ENCODE results near the gene TMEM203. TPM values are rescaled to one million over a fixed set of nuclear protein-coding genes. Genes with fewer than 3 reads are reported as not detected.

TMEM203 gene
- total RNA-seq, 1 experiment from 2014 or later: 50.6 TPM

- ChIA-PET POLR2A (no interaction called here), CTCF (no interaction called here)
- ATAC-seq: no peak
- H3K36me3 Mint-ChIP-seq: peaks cover 9% of the 10 kb centered on the region
- no peak overlapping the region for H3K4me3 Mint-ChIP-seq
- no peaks in the 10 kb centered on the region; the same call in 1 of the 2 replicates for H3K27me3 Mint-ChIP-seq (ENCODE audit: low read depth)
- TF ChIP-seq FOXJ3 (CRISPR knock-in tag; IDR thresholded peaks at IDR 0.05; ENCODE audit: borderline replicate concordance) (no peak), ZMAT4 (CRISPR knock-in tag; IDR thresholded peaks at IDR 0.05) (no peak), CREM (CRISPR knock-in tag; IDR thresholded peaks at IDR 0.05) (no peak)
- no peak for DNase-seq (ENCODE audit: low spot score)
- no peaks in the 10 kb centered on the region for H3K9me3 Mint-ChIP-seq
- H3K27ac Mint-ChIP-seq: no peak overlapping the region
- 0 out of 2 replicates have a peak, but pooled peaks cover under 1% of the 10 kb centered on the region for H3K4me1 Mint-ChIP-seq
These were observed 23.8 kb downstream of the TMEM203 start for GRCh38 chr9:137181680-137182079.

- Mint-ChIP-seq H3K9me3 (no peaks in the 10 kb centered on the region), H3K36me3 (peaks cover 9% of the 10 kb centered on the region), H3K4me3 (no peak overlapping the region), H3K4me1 (no peaks in the 10 kb centered on the region), H3K27ac (no peak overlapping the region), H3K27me3 (ENCODE audit: low read depth) (no peaks in the 10 kb centered on the region; the same call in 1 of the 2 replicates)
- ChIA-PET CTCF (interaction anchor here (0.8 to 1.2 kb wide), 2 partner anchors 56 to 151 kb away, joined by 3 to 7 read pairs; no protein-coding TSS in a partner anchor), POLR2A (no interaction called here)
- no peak for DNase-seq (ENCODE audit: low spot score)
- no peak for TF ChIP-seq ZNF232 (CRISPR knock-in tag; IDR thresholded peaks at IDR 0.05)
- no peak for TF ChIP-seq CBFB (CRISPR knock-in tag; IDR thresholded peaks at IDR 0.05; ENCODE audit: low read depth)
- no peak for TF ChIP-seq ZNF263 (CRISPR knock-in tag; IDR thresholded peaks at IDR 0.05; ENCODE audit: low read depth)
- TF ChIP-seq ETV6 (CRISPR knock-in tag; IDR thresholded peaks at IDR 0.05): no peak
- no peak for TF ChIP-seq SP1 (CRISPR knock-in tag; conservative IDR thresholded peaks at IDR 0.05)
- no peak for TF ChIP-seq NFE2L1 (CRISPR knock-in tag; IDR thresholded peaks at IDR 0.05)
- no peak for TF ChIP-seq CREM (CRISPR knock-in tag; IDR thresholded peaks at IDR 0.05)
- TF ChIP-seq EMX1 (CRISPR knock-in tag; IDR thresholded peaks at IDR 0.05): no peak
- no peak for TF ChIP-seq RORB (CRISPR knock-in tag; IDR thresholded peaks at IDR 0.05)
- TF ChIP-seq ZNF396 (CRISPR knock-in tag; IDR thresholded peaks at IDR 0.05; ENCODE audit: borderline replicate concordance): no peak
- no peak for TF ChIP-seq GTF2I (CRISPR knock-in tag; conservative IDR thresholded peaks at IDR 0.05)
- no peak for TF ChIP-seq JAZF1 (CRISPR knock-in tag; IDR thresholded peaks at IDR 0.05)
- no peak for TF ChIP-seq TCF7 (CRISPR knock-in tag; IDR thresholded peaks at IDR 0.05; ENCODE audit: low read depth)
- TF ChIP-seq ZNF219 (CRISPR knock-in tag; IDR thresholded peaks at IDR 0.05; ENCODE audit: borderline replicate concordance): no peak
- TF ChIP-seq TEAD4 (CRISPR knock-in tag; IDR thresholded peaks at IDR 0.05): no peak
- TF ChIP-seq ELF4 (CRISPR knock-in tag; IDR thresholded peaks at IDR 0.05; ENCODE audit: low read depth): no peak
- TF ChIP-seq TEAD1 (CRISPR knock-in tag; IDR thresholded peaks at IDR 0.05): no peak
- no peak for TF ChIP-seq SMAD3 (CRISPR knock-in tag; IDR thresholded peaks at IDR 0.05; ENCODE audit: borderline replicate concordance)
- no peak for TF ChIP-seq FOXP1 (CRISPR knock-in tag; IDR thresholded peaks at IDR 0.05; ENCODE audit: borderline replicate concordance)
- ATAC-seq: no peak
These were observed 25.0 kb downstream of the TMEM203 start for GRCh38 chr9:137180491-137180890.

- Mint-ChIP-seq H3K4me3 (no peak overlapping the region), H3K36me3 (peaks cover 9% of the 10 kb centered on the region), H3K4me1 (no peaks in the 10 kb centered on the region), H3K9me3 (no peaks in the 10 kb centered on the region), H3K27me3 (ENCODE audit: low read depth) (no peaks in the 10 kb centered on the region; the same call in 1 of the 2 replicates), H3K27ac (no peak overlapping the region)
- ChIA-PET POLR2A (no interaction called here), CTCF (interaction anchor here (1.4 kb wide), 1 partner anchor 116 kb away, joined by 3 read pairs; no protein-coding TSS in a partner anchor)
- ATAC-seq (no peak), DNase-seq (ENCODE audit: low spot score) (no peak)
- no peak for TF ChIP-seq CREB1 (CRISPR knock-in tag; IDR thresholded peaks at IDR 0.05)
- TF ChIP-seq MXD4 (CRISPR knock-in tag; IDR thresholded peaks at IDR 0.05; ENCODE audit: borderline replicate concordance): no peak
- TF ChIP-seq ARID4B (CRISPR knock-in tag; IDR thresholded peaks at IDR 0.05; ENCODE audit: borderline replicate concordance): no peak
- no peak for TF ChIP-seq STAT6 (CRISPR knock-in tag; conservative IDR thresholded peaks at IDR 0.05; ENCODE audit: low read depth)
- no peak for TF ChIP-seq NR3C1 (CRISPR knock-in tag; conservative IDR thresholded peaks at IDR 0.05; ENCODE audit: low read depth)
These were observed 25.7 kb downstream of the TMEM203 start for GRCh38 chr9:137179761-137180160.

All from WTC11 (cell line).